HepG2 (cell line): ENCODE results near the gene RNGTT. TPM values are rescaled to one million over a fixed set of nuclear protein-coding genes. Genes with fewer than 3 reads are reported as not detected.

Experiments
- FOSL2 ChIP-seq: sonication (generic); formaldehyde crosslinking; IDR thresholded peaks from 2 replicates; pipeline ENCODE4 v1.4.0; 2020; ENCODE audit warnings: missing genetic modification reagents
- FOXA1 ChIP-seq, 2 experiments: fragments of 450-650 bp in 1 of 2; sonication (generic) in 1 of 2; formaldehyde crosslinking in 1 of 2; IDR thresholded peaks; 2 replicates each; pipeline versions ENCODE4 v1.4.0 to v1.6.1; 2016 to 2020; ENCODE audit warnings: missing genetic modification reagents in 1 of 2
- GABPA ChIP-seq, 2 experiments: IDR thresholded peaks; 2 replicates each; pipeline ENCODE4 v1.6.1; 2011 to 2016; ENCODE audit warnings: low read depth in 2 of 2, low read length in 1 of 2, missing biosample characterization in 1 of 2, missing genetic modification characterization in 1 of 2
- GATAD2A ChIP-seq: IDR thresholded peaks from 2 replicates; pipeline ENCODE4 v1.6.1; 2016
- HMG20A ChIP-seq: IDR thresholded peaks from 2 replicates; pipeline ENCODE4 v1.6.1; 2016; ENCODE audit warnings: borderline replicate concordance
- SAP130 ChIP-seq: IDR thresholded peaks from 2 replicates; pipeline ENCODE4 v1.6.1; 2016; ENCODE audit warnings: low read depth
- SRF ChIP-seq: IDR thresholded peaks from 2 replicates; pipeline ENCODE4 v1.6.1; 2011; ENCODE audit warnings: mild to moderate bottlenecking, low read depth, low read length, moderate library complexity
- TEAD3 ChIP-seq: optimal IDR thresholded peaks from 2 replicates; pipeline ENCODE3; 2016; ENCODE audit warnings: borderline replicate concordance
- ZNF205 ChIP-seq: IDR thresholded peaks from 2 replicates; pipeline ENCODE4 v1.6.1; 2018; ENCODE audit warnings: missing biosample characterization, missing genetic modification reagents
- ZNF672 ChIP-seq: sonication (generic); formaldehyde crosslinking; IDR thresholded peaks from 2 replicates; pipeline ENCODE4 v1.8.1; 2022; ENCODE audit warnings: missing genetic modification reagents
- ZNF720 ChIP-seq: sonication (generic); formaldehyde crosslinking; IDR thresholded peaks from 2 replicates; pipeline ENCODE4 v1.4.0; 2020; ENCODE audit warnings: missing genetic modification reagents
- ZNF775 ChIP-seq: sonication (generic); formaldehyde crosslinking; IDR thresholded peaks from 2 replicates; pipeline ENCODE4 v1.4.0; 2020; ENCODE audit warnings: missing genetic modification reagents, mild to moderate bottlenecking, moderate library complexity, borderline replicate concordance
- ZNF776 ChIP-seq: sonication (generic); formaldehyde crosslinking; IDR thresholded peaks from 2 replicates; pipeline ENCODE4 v1.4.0; 2020; ENCODE audit warnings: mild to moderate bottlenecking, missing genetic modification reagents
- ZSCAN12 ChIP-seq: sonication (generic); formaldehyde crosslinking; IDR thresholded peaks from 2 replicates; pipeline ENCODE4 v1.9.0; 2021; ENCODE audit warnings: mild to moderate bottlenecking, missing genetic modification reagents
- polyA plus RNA-seq, 8 experiments: library from polyadenylated mRNA; depleted of rRNA in 3 of 8; stranded (reverse) in 7 of 8; unstranded in 1 of 8; fragments of >200 nt; fragmentation: Illumina TruSeq in 4 of 8; extraction: Trizol in 4 of 8; gene quantifications; 2 replicates each; pipeline versions ENCODE4 v1.2.1 to v1.2.3, GENCODE V29; 2011 to 2016; ENCODE audit warnings: low read depth in 4 of 8, missing spikeins in 1 of 8, mixed read lengths in 1 of 8; ENCODE audit not compliant: insufficient read depth in 1 of 8
- total RNA-seq, 5 experiments: library from RNA; depleted of rRNA; stranded (reverse); fragments of >200 nt; fragmentation: Illumina TruSeq; extraction: Trizol; gene quantifications; 2 replicates each; pipeline ENCODE4 v1.2.3, GENCODE V29; 2016; ENCODE audit warnings: low read depth in 1 of 5
- TF ChIP-seq, protein P1 (sequence below): sonication (generic); formaldehyde crosslinking; IDR thresholded peaks from 2 replicates; pipeline ENCODE4 v1.5.0; 2020; ENCODE audit warnings: mild to moderate bottlenecking, missing genetic modification reagents, borderline replicate concordance
- TF ChIP-seq, protein P2 (sequence below): IDR thresholded peaks from 2 replicates; pipeline ENCODE4 v1.6.1; 2016; ENCODE audit warnings: low read depth
- TF ChIP-seq, protein P3 (sequence below): IDR thresholded peaks from 2 replicates; pipeline ENCODE4 v1.4.0; 2020; ENCODE audit warnings: mild to moderate bottlenecking, missing genetic modification reagents

RNGTT gene
- total and polyA plus RNA-seq, 2 of the 13 experiments (the other 11 are each of a cell fraction or from before 2014, with no cell fraction given): 6.0 to 22.6 TPM

DNA sequence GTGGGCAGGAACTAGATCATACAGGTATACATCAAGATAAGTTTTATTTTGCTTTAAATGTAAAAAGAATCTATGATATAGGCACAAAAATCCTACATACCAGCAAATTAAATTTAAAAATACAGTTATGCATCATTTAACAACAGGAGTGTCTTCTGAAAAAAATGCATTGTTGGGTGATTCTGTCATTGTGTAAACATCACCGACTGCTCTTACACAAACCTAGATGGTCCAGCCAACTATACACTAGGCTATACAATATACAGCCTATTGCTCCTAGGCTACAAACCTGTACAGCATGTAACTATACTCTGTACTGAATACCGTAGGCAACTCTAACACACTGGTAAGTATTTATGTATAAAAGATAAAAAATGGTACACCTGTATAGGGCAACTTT, 139.4 kb downstream of the RNGTT start (continued):
- TF ChIP-seq ZNF776 (CRISPR knock-in tag): no peak
- TF ChIP-seq HMG20A (CRISPR knock-in tag): peak; percentile 16; the same call in 1 of the 2 replicates
- no peak for TF ChIP-seq ZNF672 (CRISPR knock-in tag)
- TF ChIP-seq, protein P1, sequence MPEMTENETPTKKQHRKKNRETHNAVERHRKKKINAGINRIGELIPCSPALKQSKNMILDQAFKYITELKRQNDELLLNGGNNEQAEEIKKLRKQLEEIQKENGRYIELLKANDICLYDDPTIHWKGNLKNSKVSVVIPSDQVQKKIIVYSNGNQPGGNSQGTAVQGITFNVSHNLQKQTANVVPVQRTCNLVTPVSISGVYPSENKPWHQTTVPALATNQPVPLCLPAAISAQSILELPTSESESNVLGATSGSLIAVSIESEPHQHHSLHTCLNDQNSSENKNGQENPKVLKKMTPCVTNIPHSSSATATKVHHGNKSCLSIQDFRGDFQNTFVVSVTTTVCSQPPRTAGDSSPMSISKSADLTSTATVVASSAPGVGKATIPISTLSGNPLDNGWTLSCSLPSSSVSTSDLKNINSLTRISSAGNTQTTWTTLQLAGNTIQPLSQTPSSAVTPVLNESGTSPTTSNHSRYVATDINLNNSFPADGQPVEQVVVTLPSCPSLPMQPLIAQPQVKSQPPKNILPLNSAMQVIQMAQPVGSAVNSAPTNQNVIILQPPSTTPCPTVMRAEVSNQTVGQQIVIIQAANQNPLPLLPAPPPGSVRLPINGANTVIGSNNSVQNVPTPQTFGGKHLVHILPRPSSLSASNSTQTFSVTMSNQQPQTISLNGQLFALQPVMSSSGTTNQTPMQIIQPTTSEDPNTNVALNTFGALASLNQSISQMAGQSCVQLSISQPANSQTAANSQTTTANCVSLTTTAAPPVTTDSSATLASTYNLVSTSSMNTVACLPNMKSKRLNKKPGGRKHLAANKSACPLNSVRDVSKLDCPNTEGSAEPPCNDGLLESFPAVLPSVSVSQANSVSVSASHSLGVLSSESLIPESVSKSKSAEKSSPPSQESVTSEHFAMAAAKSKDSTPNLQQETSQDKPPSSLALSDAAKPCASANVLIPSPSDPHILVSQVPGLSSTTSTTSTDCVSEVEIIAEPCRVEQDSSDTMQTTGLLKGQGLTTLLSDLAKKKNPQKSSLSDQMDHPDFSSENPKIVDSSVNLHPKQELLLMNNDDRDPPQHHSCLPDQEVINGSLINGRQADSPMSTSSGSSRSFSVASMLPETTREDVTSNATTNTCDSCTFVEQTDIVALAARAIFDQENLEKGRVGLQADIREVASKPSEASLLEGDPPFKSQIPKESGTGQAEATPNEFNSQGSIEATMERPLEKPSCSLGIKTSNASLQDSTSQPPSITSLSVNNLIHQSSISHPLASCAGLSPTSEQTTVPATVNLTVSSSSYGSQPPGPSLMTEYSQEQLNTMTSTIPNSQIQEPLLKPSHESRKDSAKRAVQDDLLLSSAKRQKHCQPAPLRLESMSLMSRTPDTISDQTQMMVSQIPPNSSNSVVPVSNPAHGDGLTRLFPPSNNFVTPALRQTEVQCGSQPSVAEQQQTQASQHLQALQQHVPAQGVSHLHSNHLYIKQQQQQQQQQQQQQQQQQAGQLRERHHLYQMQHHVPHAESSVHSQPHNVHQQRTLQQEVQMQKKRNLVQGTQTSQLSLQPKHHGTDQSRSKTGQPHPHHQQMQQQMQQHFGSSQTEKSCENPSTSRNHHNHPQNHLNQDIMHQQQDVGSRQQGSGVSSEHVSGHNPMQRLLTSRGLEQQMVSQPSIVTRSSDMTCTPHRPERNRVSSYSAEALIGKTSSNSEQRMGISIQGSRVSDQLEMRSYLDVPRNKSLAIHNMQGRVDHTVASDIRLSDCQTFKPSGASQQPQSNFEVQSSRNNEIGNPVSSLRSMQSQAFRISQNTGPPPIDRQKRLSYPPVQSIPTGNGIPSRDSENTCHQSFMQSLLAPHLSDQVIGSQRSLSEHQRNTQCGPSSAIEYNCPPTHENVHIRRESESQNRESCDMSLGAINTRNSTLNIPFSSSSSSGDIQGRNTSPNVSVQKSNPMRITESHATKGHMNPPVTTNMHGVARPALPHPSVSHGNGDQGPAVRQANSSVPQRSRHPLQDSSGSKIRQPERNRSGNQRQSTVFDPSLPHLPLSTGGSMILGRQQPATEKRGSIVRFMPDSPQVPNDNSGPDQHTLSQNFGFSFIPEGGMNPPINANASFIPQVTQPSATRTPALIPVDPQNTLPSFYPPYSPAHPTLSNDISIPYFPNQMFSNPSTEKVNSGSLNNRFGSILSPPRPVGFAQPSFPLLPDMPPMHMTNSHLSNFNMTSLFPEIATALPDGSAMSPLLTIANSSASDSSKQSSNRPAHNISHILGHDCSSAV (CRISPR knock-in tag): no peak
- TF ChIP-seq FOXA1 (IDR thresholded peaks at IDR 0.05): no peak
- TF ChIP-seq FOXA1 (CRISPR knock-in tag; IDR thresholded peaks at IDR 0.05): peak; percentile 75
- TF ChIP-seq, protein P2, sequence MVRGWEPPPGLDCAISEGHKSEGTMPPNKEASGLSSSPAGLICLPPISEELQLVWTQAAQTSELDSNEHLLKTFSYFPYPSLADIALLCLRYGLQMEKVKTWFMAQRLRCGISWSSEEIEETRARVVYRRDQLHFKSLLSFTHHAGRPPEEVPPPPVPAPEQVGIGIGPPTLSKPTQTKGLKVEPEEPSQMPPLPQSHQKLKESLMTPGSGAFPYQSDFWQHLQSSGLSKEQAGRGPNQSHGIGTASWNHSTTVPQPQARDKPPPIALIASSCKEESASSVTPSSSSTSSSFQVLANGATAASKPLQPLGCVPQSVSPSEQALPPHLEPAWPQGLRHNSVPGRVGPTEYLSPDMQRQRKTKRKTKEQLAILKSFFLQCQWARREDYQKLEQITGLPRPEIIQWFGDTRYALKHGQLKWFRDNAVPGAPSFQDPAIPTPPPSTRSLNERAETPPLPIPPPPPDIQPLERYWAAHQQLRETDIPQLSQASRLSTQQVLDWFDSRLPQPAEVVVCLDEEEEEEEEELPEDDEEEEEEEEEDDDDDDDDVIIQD: peak; percentile 35; the same call in 1 of the 2 replicates
- TF ChIP-seq SRF: no peak
- TF ChIP-seq GABPA (IDR thresholded peaks at IDR 0.05; ENCODE audit: low read depth, low read length): no peak
- TF ChIP-seq GABPA (CRISPR knock-in tag; IDR thresholded peaks at IDR 0.05; ENCODE audit: low read depth): no peak
- TF ChIP-seq ZNF720 (CRISPR knock-in tag): no peak
- TF ChIP-seq SAP130 (CRISPR knock-in tag): 0 out of 2 replicates have a peak, but pooled peaks have one; percentile 11
- TF ChIP-seq ZNF205 (CRISPR knock-in tag): peak; percentile 69; the same call in 1 of the 2 replicates
- TF ChIP-seq ZNF775 (CRISPR knock-in tag): no peak
- TF ChIP-seq ZSCAN12 (CRISPR knock-in tag): no peak
- TF ChIP-seq FOSL2: peak; percentile 77
- peak; percentile 73 for TF ChIP-seq TEAD3 (CRISPR knock-in tag)
- TF ChIP-seq GATAD2A (CRISPR knock-in tag): 0 out of 2 replicates have a peak, but pooled peaks have one; percentile 32
- TF ChIP-seq, protein P3, sequence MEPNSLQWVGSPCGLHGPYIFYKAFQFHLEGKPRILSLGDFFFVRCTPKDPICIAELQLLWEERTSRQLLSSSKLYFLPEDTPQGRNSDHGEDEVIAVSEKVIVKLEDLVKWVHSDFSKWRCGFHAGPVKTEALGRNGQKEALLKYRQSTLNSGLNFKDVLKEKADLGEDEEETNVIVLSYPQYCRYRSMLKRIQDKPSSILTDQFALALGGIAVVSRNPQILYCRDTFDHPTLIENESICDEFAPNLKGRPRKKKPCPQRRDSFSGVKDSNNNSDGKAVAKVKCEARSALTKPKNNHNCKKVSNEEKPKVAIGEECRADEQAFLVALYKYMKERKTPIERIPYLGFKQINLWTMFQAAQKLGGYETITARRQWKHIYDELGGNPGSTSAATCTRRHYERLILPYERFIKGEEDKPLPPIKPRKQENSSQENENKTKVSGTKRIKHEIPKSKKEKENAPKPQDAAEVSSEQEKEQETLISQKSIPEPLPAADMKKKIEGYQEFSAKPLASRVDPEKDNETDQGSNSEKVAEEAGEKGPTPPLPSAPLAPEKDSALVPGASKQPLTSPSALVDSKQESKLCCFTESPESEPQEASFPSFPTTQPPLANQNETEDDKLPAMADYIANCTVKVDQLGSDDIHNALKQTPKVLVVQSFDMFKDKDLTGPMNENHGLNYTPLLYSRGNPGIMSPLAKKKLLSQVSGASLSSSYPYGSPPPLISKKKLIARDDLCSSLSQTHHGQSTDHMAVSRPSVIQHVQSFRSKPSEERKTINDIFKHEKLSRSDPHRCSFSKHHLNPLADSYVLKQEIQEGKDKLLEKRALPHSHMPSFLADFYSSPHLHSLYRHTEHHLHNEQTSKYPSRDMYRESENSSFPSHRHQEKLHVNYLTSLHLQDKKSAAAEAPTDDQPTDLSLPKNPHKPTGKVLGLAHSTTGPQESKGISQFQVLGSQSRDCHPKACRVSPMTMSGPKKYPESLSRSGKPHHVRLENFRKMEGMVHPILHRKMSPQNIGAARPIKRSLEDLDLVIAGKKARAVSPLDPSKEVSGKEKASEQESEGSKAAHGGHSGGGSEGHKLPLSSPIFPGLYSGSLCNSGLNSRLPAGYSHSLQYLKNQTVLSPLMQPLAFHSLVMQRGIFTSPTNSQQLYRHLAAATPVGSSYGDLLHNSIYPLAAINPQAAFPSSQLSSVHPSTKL (CRISPR knock-in tag): peak; percentile 26; the same call in 1 of the 2 replicates
